HG03439 (cell line): ENCODE measurements around the gene NFE2L3.
A peak's percentile ranks its signal among the peaks of the same experiment; 100 is the strongest.
"Not testable (repeated sequence)": the region's sequence is repeated elsewhere in the genome, so short reads cannot be mapped to it uniquely, and the experiment has no call there.

ENCODE experiments used
- ATAC-seq: cut with Tn5 transposase; IDR thresholded peaks from one replicate; pipeline ENCODE4 v1.9.1; 2021; ENCODE audit warnings: mild to moderate bottlenecking, moderate library complexity; ENCODE audit not compliant: unreplicated experiment

The NFE2L3 gene, protein sequence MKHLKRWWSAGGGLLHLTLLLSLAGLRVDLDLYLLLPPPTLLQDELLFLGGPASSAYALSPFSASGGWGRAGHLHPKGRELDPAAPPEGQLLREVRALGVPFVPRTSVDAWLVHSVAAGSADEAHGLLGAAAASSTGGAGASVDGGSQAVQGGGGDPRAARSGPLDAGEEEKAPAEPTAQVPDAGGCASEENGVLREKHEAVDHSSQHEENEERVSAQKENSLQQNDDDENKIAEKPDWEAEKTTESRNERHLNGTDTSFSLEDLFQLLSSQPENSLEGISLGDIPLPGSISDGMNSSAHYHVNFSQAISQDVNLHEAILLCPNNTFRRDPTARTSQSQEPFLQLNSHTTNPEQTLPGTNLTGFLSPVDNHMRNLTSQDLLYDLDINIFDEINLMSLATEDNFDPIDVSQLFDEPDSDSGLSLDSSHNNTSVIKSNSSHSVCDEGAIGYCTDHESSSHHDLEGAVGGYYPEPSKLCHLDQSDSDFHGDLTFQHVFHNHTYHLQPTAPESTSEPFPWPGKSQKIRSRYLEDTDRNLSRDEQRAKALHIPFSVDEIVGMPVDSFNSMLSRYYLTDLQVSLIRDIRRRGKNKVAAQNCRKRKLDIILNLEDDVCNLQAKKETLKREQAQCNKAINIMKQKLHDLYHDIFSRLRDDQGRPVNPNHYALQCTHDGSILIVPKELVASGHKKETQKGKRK

DNA sequence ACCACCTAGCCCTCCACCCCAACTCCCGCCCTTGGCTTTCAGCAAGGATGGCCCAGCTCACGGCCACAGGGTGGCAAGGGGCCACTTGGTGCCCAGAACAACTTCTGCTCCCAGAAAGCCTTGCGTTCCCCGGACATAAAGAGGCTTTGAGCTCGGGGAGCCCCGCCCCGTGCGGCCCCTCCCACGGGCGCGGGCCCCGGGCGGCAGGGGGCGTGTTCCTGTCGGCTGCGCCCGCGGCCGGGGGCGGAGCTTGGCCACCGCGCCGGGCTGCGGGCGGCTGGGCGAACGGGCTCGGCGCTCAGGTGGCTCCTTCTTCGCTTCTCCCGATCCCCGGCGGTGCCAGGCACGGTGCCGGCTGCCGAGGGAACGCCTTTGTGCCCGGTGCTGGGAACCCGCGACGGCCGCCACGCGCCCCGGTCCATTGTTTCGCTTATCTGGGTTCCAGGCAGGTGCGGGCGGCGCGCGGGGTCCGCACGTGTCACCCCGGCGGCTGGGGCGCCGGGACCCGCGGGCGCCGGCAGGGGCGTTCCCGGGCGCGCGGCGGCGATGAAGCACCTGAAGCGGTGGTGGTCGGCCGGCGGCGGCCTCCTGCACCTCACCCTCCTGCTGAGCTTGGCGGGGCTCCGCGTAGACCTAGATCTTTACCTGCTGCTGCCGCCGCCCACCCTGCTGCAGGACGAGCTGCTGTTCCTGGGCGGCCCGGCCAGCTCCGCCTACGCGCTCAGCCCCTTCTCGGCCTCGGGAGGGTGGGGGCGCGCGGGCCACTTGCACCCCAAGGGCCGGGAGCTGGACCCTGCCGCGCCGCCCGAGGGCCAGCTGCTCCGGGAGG lies at the start of gene NFE2L3:
Gene NFE2L3, plus strand, starts transcription at position 246 of the 829 bp plus-strand sequence. Its CDS starts 301 bp downstream, at position 547.
- ATAC-seq = peak; percentile 61

DNA sequence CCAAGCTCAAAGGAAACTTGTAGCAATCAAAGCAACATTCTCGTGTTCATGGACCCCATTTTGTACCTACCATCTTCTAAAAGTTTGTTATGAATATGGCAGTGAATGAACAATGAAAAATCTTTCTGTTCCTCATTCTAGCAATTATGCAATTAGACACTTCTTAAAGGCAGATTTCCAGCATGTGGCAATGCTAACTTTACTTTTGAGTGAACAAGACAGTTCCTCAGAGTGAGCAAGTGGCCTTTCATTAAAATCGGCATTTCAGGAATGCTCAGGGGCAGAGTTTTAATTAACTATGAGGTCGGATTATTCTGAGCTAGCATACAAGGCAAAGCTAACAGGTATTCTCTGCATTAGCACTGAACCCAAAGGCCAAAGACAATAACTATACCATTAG lies 48.4 kb upstream of the NFE2L3 start:
- no peak for ATAC-seq

DNA sequence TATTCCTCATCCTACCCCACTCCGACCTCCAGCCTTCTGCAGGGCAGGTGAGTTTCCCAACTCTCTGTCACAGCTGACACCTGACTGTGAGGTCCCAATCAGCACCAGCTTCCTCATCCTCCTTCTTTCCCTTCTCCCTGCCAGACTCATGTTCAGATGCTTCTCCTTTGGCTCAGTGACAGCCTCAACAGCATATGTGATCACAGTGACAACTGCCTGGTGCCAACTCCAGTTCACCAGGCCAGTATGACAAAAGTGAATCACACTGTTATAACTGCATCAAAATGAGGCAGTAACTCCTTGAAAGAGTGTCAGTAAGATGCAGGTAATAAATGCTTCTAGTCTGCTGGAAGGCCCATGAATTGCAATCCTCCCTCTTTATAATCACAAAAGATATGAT lies 46.8 kb upstream of the NFE2L3 start:
- ATAC-seq = no peak

DNA sequence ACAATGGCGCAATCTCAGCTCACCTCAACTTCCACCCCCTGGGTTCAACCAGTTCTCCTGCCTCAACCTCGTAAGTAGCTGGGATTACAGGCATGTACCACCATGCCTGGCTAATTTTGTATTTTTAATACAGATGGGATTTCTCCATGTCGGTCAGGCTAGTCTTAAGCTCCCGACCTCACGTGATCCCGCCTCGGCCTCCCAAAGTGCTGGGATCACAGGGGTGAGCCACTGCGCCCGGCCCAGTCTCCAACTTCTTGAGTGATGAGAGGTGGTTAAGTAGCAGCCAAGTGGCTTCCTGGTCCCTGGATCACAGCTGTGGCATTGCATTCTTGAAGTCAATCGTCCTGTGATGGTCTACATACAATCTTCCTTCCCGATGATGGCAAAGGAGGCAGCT lies 46.1 kb upstream of the NFE2L3 start:
- no peak for ATAC-seq

DNA sequence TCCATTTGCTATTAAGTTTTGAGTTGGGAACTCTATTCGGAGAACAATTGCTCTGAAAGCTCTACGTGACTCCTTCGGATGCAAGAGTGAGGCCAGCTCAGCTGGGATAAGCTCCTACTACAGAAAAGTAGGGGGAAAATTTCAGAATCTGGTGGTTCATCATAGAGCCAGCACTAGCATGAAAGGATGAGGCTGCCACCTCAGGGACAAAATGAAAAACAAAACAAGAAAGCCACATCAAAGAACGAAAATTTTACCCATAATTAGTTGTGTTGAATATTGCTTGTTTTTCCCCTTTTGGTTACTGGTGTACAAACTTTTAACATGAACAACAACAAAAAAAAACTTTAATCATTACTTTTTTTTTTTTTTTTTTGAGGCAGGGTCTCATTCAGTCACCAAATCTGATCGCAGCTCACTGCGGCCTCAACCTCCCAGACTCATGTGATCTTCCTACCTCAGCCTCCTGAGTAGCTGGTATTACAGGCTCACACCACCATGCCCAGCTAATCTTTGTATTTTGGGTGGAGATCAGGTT lies 39.7 kb upstream of the NFE2L3 start:
- ATAC-seq = no peak

DNA sequence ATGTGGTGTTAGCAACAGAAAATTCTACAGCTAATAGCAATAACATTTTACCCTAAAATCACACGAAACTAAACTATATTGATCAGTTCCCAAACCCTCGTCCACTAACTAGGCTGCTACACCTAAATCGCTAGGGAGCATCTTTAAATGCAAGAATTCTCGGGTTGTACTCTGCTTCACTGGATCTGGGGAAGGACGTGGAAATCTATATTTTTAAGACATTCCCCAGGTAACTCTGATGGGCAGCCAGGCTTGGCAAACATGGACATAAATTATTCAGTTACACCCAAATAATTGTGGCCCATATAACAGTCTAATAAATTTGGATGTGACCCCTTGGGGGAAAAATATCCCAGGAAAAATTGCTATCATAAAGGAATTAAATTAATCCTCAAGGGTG lies 36.3 kb upstream of the NFE2L3 start:
- no peak for ATAC-seq

DNA sequence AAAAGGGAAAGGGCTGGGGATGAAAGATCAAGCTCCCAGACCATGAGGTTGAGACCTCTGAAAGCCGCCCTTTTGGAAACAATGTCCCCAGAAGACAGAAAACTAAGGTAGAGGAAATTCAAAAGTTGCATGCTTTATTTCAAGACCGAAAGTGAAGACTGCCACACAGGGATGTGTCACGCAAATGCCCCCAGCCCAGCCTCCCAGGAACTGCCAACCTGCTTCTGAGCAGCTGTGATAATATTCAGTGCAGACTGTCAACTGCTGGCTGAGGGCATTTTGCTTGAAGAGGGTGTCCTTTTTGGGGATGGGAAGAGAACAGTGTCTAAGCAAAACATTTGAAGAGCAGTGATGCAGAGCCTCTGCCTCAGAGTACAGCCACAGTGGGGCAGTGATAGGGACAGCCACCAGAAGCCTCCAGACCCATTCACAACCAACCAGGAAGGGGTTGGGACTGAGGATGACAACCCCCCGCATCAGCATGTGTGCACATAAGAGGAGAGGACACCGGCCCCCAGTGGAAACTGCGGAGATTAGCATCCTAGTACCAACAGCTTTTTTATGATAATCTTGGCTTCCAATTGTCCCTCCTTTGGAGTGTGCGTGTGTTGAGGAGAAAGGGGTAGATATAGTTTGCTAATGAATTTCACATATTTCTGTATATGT lies 34.7 kb upstream of the NFE2L3 start:
- ATAC-seq = no peak

DNA sequence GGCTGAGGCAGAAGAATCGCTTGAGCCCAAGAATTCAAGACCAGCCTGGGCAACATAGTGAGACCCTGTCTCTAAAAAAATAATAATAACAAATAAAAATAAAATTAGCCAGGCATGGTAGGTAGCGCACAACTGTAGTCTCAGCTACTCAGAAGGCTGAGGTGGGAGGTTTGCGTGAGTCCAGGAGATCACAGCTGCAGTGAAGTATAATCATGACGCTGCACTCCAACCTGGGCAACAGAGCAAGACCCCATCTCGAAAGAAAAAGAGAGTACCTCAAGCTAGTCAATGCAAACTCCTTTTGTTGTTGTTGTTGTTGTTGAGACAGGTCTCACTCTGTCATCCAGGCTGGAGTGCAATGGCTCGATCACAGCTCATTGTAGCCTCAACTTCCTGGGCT lies 34.0 kb upstream of the NFE2L3 start:
- ATAC-seq = no peak

DNA sequence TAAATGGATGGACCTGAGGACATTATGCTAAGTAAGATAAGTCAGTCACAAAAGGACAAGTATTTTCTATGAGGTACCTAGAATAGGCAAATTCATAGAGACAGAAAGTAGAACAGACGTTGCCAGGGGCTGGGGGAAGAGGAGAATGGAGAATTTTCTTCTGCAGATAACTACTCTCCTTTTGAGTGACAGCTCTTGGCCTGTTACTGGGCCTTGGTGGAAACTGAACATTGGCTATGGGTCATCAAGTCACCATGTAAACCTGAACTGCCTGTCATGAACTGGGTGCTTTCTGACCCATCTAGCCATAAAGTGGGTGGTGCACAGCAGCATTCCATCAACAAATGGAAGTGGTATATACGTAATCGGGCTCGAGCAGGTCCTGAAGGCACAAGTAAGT lies 29.3 kb upstream of the NFE2L3 start:
- ATAC-seq = no peak

DNA sequence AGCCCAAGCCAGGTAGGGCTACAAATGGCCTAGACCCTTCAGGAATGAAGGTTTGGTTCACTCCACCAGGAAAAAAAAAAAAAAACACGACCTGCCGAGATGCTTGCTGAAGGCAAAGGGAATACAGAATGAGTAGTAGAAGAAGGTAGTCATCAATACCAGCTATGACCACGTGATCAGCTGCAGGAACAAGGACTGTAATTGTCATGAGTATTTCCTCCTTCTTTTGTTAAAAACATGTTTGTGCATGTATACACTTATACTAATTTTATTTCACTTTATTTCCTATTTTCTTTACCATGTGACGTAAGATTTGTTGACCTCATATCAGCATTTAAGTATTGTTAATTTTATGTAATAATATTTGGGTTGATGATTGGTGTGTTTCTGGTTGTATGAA lies 27.2 kb upstream of the NFE2L3 start:
- not testable (repeated sequence) for ATAC-seq

DNA sequence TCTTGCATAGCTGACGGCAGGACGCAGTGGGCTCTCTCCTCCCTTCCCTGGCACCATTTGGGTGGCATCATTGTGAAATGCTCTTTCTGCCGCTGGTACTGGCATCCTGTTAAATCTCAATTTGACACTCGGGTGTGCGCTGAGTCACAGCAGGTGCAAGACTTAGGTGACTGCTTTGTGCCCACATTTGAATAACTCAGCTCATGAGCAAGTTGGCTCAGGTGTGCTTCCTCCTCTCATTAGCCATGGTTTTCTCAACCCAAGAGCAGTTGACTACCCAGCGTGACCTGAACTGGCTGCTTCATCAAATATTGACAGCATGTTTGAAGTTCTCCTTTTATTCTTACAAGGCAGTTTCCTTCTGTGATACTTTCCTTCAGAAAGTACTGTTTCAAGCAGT lies 24.6 kb upstream of the NFE2L3 start:
- ATAC-seq = no peak

DNA sequence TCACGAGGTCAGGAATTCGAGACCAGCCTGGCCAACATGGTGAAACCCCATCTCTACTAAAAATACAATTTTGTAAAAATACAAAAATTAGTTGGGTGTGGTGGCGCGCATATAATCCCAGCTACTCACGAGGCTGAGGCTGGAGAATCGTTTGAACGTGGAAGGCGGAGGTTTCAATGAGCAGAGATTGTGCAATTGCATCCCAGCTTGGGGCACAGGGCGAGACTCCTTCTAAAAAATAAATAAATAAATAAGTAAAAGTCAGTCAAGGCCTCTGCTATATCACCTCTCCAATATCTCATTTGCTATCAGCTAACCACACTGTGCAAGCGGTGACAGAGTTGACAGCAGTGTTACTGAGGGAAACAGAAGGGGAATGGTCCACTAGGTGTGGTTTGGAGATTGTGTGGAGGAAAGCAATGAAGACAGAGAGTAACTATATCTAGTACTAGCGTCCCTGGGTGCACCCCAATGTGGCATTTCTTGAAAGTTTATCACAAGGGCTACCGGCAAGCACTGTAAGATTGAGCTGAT lies 20.9 kb upstream of the NFE2L3 start:
- ATAC-seq = no peak

DNA sequence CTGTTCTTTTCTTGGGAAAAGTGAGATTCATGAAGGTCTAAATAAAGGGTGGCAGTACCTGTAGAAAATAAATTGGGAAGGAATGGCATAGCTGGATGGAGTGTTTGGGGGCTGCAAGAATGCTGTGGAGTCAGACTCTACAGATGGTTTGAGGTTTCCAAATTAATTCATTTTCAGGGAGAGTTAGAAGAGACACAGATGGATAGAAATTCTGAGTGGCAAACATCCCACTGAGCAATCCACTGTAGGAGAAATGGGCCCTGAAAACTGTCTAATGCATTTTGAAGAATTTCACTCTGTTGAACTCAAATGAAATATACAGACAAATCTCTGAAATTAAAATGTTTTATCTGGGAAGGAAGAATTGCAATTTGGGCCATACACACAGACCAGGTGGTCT lies 16.9 kb upstream of the NFE2L3 start:
- ATAC-seq = no peak

DNA sequence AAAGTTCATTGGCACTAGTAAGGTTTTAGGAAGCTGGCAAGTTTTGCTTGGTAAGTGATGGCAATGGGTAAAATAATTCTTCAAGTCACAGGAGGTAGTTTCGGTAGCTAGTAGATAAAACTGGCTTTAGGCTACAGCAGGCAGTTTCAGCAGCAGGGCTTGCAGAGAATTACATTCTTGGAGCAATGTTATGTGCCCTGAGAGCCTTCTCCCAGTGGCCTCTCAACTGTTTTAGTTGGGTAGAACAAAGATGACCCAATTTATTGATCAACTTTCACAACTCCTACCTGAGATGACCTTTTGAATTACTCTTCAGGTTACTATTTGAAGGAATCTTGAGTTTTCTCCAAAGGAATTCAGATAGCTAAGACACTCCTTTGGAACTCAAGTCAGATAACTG lies 16.4 kb upstream of the NFE2L3 start:
- no peak for ATAC-seq

DNA sequence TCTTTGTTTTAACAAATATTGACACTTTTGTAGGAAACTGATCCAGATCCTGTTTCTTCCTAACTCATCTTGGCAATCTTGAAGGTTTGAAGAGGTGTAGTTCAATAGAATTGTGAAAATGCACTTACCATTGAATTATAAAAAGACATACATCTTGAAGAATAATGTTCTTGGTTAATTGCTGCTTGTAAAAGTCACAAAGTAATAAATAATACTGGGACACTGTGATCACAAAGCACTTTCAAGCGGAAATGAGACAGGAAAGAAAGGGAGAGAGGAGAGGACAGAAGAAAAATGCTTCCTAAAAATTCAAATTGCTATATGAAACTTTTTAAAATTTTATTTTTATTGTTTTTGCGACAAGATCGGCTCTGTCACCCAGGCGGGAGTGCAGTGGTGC lies 15.2 kb upstream of the NFE2L3 start:
- ATAC-seq = no peak

DNA sequence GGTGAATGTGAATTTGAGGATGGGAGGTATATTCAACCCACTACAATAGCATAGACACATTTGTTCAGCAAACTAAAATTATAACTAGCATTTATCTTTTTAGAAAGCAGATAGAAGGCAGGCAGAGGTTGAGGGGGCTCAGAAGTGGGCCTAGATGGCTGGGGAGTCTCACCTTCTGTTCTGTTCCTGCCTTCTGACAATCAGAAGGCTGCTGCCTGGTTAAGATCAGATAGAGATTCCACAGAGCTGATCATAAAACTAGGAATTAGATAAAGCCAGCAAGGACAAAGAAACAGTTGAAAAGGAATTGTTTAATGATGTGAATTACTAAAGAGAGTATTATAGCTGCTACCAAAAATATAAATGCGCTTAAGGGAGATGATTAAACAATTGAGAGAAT lies 11.6 kb upstream of the NFE2L3 start:
- no peak for ATAC-seq

DNA sequence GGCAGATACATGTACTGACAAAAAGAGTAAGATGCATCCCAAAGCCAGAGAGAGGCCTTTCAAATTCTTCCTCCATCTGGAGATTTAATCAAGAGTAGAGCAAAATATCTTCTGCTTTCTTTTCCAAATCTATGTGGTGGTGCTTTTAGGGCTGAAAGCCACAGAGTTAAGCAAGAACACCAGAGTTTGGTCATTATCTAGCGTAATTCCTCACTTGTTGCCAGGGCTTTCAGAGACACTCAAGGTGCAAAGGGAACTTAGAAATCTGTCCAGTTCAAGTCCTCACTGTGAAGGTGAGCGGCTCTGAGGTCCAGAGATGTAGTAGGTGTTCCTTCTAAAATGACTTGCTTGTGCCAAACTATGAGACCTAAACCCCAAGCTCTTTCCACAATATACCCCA lies 10.9 kb upstream of the NFE2L3 start:
- ATAC-seq = no peak

DNA sequence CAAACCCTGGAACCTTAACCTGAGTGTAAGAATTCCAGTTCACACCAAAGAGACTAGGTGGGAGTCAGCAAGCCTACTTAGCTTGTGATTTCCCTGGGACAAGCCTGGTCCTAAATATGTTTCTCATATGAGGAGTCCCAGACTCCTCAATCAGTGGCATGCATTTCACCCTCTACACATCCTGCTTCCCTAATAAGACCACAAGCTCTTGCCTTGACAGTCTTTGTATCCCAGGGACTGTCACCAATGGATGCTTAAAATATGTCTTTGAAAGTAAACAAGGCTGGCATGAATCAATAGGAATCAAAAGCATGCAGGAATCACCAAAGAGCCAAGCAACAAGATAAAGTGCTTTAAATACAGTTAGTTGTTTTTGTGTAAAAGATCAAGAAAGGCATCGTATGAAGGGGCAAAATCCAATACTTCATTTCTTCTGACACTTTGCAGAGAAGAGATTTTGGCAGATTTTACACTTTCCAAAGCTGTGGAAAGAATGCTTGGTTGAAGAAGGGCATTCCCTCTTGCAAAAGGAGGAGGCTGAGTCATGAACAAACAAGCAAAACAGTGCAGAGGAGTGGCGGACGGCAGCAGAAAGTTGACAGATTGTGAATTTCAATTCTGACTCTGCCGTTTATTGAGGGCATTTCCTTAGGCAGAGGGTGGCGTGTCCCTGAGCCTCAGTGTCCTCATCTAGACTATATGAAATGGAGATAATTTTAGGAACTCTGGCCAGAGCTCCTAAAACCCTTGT lies 8.5 kb upstream of the NFE2L3 start:
- no peak for ATAC-seq

DNA sequence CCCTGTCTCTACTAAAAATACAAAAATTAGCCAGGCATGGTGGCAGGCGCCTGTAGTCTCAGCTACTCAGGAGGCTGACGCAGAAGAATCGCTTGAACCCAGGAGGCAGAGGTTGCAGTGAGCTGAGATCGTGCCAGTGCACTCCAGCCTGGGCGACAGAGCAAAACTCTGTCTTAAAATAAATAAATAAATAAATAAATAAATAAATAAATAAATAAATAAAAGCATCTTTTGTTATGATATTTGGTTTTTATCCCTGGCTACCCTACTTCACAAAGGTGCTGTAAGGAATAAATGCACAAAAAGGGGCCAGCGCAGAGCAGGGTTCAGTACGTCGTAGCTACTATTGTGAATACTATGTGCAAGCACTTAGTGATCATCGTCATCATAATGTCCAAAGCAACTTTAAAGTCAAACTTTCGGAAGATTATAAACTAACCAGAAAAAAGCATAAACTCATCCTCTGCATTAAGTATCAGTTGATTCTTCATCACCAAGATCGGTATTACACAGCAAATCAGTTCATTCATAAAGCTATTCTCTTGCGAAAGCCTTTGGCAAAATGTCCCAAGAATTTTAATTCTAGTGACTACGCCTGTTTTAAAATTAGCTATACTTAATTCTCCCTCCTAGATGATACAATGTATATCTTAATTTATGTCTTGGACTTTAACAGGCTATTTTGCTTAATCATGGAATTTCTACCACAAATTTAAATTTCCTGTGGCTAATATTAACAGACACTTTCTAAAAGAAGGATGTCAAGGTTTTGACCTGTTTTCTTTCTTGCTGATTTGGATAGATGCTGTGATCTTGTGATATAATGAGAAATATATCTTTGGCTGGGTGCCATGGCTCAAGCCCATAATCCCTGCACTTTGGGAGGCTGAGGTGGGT lies 7.6 kb upstream of the NFE2L3 start:
- no peak for ATAC-seq
